ENCODE results near the gene PPM1N.

PPM1N gene

GRCh38 chr19:45471111-45471930 is 26.9 kb upstream of the PPM1N start:
- DNase-seq = no peak

- DNase-seq = no peak
These were observed 26.2 kb upstream of the PPM1N start for GRCh38 chr19:45471931-45472562.

GRCh38 chr19:45472563-45473366 is 25.5 kb upstream of the PPM1N start:
- DNase-seq = no peak

- DNase-seq = no peak
These were observed 24.9 kb upstream of the PPM1N start for GRCh38 chr19:45473367-45473681.

- no peak for DNase-seq
These were observed 24.3 kb upstream of the PPM1N start for GRCh38 chr19:45473682-45474605.

GRCh38 chr19:45474606-45475521 is 23.4 kb upstream of the PPM1N start:
- no peak for DNase-seq

GRCh38 chr19:45475537-45476291 is 22.5 kb upstream of the PPM1N start:
- DNase-seq = no peak

- no peak for DNase-seq
These were observed 21.9 kb upstream of the PPM1N start for GRCh38 chr19:45476304-45476703.

- DNase-seq = no peak
These were observed 21.1 kb upstream of the PPM1N start for GRCh38 chr19:45477186-45477585.

- DNase-seq = no peak
These were observed 20.4 kb upstream of the PPM1N start for GRCh38 chr19:45477713-45478453.

- DNase-seq = peak; percentile 86
These were observed 19.6 kb upstream of the PPM1N start for GRCh38 chr19:45478454-45479238.

GRCh38 chr19:45483033-45483432 is 15.2 kb upstream of the PPM1N start:
- no peak for DNase-seq

GRCh38 chr19:45484273-45484945 is 13.8 kb upstream of the PPM1N start:
- DNase-seq = no peak

GRCh38 chr19:45485305-45486077 is 12.8 kb upstream of the PPM1N start:
- peak; percentile 94 for DNase-seq

GRCh38 chr19:45488708-45489107 is 9.5 kb upstream of the PPM1N start:
- no peak for DNase-seq

GRCh38 chr19:45489216-45489855 is 8.9 kb upstream of the PPM1N start:
- no peak for DNase-seq

GRCh38 chr19:45492137-45492626 is 6.1 kb upstream of the PPM1N start:
- no peak for DNase-seq

Measured in NCI-H510A (cell line).